Measurements from ENCODE around the gene SH3RF1.
"Not testable (repeated sequence)": the region's sequence is repeated elsewhere in the genome, so short reads cannot be mapped to it uniquely, and the experiment has no call there.

The SH3RF1 gene

GRCh38 chr4:169222761-169223160 lies 48.0 kb downstream of the SH3RF1 start:
- no peak for DNase-seq

- DNase-seq: no peak
Measured at GRCh38 chr4:169221662-169222061, 49.1 kb downstream of the SH3RF1 start.

GRCh38 chr4:169220854-169221411 lies 49.8 kb downstream of the SH3RF1 start:
- no peak for DNase-seq

DNA sequence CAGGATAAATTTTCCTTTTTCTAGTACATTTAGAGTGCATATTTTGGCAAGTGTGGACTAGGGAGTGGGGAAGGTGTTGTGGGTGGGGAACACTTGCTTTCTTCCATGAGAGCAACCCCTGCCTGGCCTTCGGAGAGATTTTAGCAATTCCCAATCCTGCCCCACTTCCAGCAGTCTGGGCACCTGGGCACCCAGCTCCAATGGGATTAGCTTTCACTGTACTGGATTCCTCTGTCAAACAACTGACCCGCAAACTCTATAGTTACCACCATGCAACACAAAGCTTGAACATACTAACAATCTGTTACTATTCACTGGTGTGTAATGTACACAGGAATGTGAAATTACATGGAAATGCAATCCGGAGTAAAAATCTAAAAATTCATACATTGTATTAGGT lies 50.3 kb downstream of the SH3RF1 start:
- no peak for DNase-seq

DNA sequence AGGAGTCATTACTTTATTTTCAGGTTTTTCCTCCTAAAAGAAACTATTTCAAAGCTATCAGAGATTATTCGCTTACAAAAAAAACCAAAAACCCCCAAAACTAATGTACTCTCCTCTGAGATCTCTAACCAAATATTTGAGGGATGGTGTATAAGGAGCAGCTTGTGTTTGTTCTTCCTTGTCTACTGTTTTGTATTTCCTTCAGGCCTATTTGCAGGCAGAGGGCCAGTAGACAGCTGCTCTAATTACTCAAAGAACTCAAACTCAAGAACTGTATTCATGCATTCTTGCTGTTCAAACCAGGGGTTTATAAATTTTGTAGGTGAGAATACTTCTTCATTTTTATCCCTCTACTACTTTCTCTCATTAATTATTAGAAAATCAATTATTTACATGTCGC lies 51.3 kb downstream of the SH3RF1 start:
- no peak for DNase-seq

- no peak for DNase-seq
Measured at GRCh38 chr4:169215656-169216055, 55.1 kb downstream of the SH3RF1 start.

DNA sequence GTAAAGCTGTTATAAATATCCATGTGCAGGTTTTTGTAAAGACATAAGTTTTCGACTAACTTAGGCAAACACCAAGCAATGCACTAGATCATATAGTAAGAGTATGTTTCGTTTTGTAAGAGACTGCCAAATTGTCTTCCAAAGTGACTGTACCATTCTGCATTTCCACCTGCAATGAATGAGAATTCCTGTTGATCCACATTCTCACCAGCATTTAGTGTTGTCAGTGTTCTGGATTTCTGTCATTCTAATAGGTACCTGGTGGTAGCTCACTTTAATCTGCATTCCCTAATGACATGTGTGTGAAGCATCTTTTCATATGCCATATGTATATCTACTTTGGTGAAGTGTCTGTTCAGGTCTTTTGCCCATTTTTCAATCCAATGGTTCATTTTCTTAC lies 57.8 kb downstream of the SH3RF1 start:
- DNase-seq: no peak

- DNase-seq: no peak
Measured at GRCh38 chr4:169210504-169211118, 60.1 kb downstream of the SH3RF1 start.

- DNase-seq: no peak
Measured at GRCh38 chr4:169209388-169209883, 61.3 kb downstream of the SH3RF1 start.

DNA sequence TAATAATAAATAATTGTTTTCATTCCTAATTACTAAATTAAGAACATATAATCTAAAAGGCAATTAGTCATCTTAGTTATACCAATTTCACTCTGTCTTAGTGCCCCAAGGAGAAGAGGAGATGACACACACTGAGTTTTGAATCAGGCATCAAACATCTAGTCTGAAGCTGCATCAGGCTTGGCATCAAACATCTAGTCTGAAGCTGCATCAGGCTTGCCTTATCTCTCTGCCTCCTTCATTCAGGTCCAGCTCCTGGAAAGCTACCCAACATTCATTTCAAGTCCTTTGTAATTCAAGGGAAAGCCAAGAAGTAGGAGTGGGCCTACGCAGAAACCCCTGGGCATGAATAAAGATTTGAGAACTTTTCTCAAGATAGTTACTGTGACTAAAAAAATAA lies 62.2 kb downstream of the SH3RF1 start:
- DNase-seq: no peak

DNA sequence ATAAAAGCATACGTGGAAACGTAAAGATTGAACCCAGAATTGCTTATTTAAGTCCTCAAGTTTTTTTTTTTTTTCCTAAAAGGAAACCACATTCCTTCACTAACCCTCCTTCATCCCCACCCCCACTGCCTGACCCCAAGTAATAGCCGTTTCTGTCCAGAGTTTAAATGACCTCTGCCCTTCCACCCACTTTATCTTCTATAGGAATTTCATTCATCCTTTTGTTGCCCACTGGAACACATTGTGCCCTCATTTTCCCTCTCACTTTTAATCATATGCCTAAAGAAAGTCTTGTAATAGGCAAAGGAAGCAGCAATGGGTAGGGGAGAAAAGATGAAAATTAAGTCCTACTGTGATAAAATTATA lies 62.7 kb downstream of the SH3RF1 start:
- DNase-seq: no peak

DNA sequence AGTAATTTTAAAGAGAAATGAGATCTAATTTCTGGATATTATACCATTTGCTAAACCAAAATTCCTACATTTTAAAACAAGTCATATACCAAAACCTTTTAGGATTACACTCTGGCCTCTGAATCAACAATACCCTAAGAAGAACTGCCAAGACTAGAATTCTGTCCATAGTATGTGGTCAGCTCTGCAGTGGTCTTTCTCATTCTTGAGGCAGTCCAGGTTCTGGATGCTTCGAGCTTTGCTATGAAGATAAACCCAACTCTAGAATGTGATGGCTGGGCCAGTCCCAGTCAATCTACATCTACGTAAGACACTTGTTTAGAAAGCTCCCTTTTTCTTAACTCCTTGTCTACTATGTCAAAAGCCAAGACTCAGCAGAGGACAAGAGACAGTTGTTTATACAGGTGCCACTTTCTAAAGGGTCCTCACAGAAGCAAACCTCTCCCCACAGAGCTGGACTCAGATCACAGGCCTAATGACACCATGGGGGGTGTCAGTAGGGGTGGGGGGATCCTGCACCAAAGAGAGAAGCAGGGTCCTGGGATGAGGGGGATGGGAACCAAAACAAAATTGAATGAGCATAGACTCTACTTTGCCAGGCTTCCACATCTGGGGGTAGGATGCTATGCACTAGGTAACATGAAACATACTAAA lies 63.2 kb downstream of the SH3RF1 start:
- DNase-seq: no peak

- no peak for DNase-seq
Measured at GRCh38 chr4:169205744-169206080, 65.0 kb downstream of the SH3RF1 start.

DNA sequence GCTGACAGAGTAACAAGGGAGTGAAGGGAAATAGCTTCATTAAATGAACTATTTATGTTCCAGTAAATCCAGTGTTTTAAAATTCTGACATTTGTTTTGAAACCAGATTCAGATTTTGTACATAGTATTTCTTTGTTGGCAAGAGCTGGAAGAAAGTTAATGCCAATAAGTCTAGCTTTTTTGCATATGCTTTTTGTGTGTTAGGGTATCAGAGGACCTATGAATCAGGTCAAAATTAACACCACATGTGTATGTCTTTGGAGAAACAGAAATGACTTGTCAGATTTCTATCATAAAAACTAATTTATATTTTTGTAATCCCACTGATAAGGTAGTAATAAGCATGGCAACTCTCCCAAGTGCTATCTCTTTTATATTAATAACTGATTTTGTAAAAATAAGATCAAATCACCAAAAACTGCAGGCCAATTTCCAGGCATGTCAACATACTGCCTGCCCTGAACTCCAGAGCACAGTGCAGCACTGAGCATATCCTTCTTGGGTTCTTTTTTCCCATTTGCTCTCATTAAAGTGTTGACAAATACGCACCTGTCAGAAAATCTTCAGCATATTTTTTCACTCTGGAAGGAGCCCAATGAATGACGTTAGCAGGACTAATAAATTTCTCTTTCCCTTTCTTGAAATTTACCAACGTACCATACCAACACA lies 65.5 kb downstream of the SH3RF1 start:
- no peak for DNase-seq

DNA sequence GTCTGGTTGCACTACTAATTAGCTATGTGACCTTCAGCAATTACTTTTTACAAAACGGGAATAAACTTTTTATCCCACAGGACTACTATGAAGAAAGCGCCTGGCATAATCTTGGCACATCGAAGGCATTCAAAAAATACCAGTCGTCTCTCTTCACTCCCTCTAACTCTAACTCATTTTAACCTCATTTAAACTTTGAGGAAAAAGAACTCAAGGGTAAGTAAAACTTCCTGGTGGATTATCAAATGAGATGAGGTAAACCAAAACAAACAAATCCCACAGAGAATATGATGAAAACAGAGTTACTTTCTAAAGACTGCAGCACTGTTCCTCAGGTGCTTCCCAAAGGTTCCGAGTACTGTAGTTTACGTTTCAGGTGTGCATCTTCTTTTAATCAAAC lies 66.9 kb downstream of the SH3RF1 start:
- no peak for DNase-seq

DNA sequence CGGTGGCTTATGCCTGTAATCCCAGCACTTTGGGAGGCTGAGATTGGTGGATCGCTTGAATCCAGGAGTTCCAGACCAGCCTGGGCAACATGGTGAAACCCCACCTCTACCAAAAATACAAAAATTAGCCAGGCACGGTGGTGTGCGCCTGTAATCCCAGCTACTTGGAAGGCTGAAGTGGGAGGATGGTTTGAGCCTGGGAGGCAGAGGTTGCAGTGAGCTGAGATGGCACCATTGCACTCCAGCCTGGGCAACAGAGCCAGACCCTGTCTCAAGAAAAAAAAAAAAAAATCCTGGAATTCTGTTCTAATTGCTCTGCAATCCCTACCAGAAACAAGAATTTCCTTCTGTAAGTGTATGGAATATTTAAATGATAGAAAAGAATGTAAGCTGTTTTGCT lies 67.5 kb downstream of the SH3RF1 start:
- DNase-seq: not testable (repeated sequence)

GRCh38 chr4:169202878-169203277 lies 67.9 kb downstream of the SH3RF1 start:
- DNase-seq: no peak

DNA sequence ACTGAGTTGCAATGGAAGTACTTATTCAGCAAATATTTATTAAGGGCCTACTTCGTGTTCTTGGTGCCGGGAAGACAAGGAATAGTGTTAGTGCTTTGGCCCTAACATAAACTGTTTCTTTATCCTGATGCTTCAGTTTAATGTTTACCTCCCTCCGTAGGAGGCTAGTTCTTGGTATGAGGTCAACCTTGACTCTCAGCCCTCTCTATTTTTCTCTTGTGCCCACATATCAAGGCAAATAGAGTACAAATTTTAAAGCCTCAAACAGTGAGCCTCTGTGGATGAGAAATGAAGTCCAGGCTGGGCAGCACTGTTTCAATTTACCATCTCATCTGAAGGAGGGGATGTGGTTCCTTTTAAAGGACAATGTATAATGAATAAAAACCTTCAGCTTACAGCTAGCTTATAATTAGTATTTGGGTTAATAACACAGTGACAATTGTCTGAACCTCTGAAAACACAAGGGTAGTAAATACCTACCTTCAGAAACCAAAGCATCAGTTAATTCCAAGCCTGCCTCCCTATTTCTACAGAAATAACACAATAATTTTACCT lies 68.5 kb downstream of the SH3RF1 start:
- no peak for DNase-seq

GRCh38 chr4:169201222-169202144 lies 69.3 kb downstream of the SH3RF1 start:
- no peak for DNase-seq

DNA sequence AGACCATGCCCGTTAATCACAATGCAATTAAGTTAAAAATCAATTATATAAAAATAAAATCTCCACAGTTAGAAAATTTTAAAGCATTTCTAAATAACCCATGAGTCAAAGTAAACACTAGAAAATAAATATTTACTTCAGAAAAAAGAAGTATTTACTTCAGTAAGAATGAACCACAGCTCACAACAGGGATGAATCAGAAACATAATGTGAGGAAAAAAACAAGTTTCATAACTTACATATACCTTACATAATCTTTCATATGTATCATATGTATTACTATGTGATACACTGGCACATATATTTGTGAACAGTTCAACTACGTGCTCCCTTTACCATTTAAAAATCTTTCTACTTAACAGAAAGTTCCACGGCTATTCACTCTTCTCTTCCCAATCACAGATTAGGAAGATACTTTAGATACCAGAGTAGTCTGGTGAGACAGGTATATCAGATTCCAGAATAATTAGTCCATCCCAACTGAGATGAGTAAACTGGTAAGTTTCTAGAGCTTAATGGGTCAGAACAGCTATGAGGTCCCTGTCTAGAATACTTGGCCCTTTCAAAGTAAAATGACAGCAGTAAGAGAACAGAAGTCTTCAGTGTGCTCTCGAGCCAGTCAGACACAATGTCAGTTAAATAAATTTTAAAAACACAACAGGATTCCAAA lies 70.3 kb downstream of the SH3RF1 start:
- no peak for DNase-seq

GRCh38 chr4:169199184-169199583 lies 71.6 kb downstream of the SH3RF1 start:
- DNase-seq: no peak

DNA sequence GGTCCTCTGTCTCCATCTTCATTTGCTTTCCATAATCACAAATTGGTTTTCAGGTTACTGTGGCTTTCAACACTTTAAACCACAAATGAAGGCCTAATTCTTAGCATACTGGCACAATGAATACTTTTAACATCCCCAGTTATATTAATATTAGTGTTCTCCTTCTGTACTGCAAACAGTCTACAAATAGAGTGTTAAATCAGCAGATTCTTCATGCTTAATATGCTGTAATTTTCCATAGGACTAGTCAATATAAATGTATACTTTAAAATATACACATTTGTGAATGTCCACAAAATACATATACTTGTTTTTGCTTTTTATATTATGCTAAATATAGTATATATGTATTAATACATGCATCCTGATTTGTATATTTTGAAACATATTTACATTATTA lies 72.6 kb downstream of the SH3RF1 start:
- no peak for DNase-seq
